Natural killer cell (primary cell): ENCODE data around the gene PLEKHG4. TPM values are rescaled to one million over a fixed set of nuclear protein-coding genes. Genes with fewer than 3 reads are reported as not detected.

ENCODE experiments used
- ATAC-seq, 3 donors: fragments of 150-1000 bp in 2 of 3; fragments of 200-7000 bp in 1 of 3; cut with Tn5 transposase; 1 replicate in 1 of 3; 2 replicates in 2 of 3; pipeline ENCODE4 v1.10.0; 2021; ENCODE audit warnings: mild to moderate bottlenecking in 2 of 3, moderate library complexity in 2 of 3
- DNase-seq, 2 donors: peaks; one replicate each; pipeline versions ENCODE4 v3.0.0 to v3.0.0-alpha.2; 2013 to 2021; ENCODE audit warnings: mixed read lengths in 1 of 2
- H3K27ac ChIP-seq: one replicate; pipeline ENCODE4 v1.5.1; 2013; ENCODE audit warnings: mild to moderate bottlenecking, low read length
- H3K27me3 ChIP-seq: one replicate; pipeline ENCODE4 v1.6.1; 2013; ENCODE audit warnings: low read length; ENCODE audit not compliant: control insufficient read depth, insufficient read depth
- H3K36me3 ChIP-seq: one replicate; pipeline ENCODE4 v1.6.1; 2013; ENCODE audit warnings: low read length; ENCODE audit not compliant: control insufficient read depth, insufficient read depth
- H3K4me1 ChIP-seq: one replicate; pipeline ENCODE4 v1.6.1; 2013; ENCODE audit warnings: low read length; ENCODE audit not compliant: control insufficient read depth, insufficient read depth
- H3K4me3 ChIP-seq: one replicate; pipeline ENCODE4 v1.5.1; 2013; ENCODE audit warnings: low read length
- H3K9me3 ChIP-seq: one replicate; pipeline ENCODE4 v1.6.1; 2013; ENCODE audit warnings: low read length; ENCODE audit not compliant: control insufficient read depth, insufficient read depth
- H3K27ac Mint-ChIP-seq, 2 donors: one replicate each; pipeline ENCODE4 v1.8.0; 2022; ENCODE audit warnings: mild to moderate bottlenecking in 2 of 2, mixed read lengths in 2 of 2, moderate library complexity in 1 of 2
- H3K27me3 Mint-ChIP-seq, 2 donors: one replicate each; pipeline ENCODE4 v1.8.0; 2022; ENCODE audit warnings: low read depth in 2 of 2, mixed read lengths in 2 of 2
- H3K36me3 Mint-ChIP-seq: one replicate; pipeline ENCODE4 v1.8.0; 2022; ENCODE audit warnings: mixed read lengths
- H3K4me1 Mint-ChIP-seq, 2 donors: one replicate each; pipeline ENCODE4 v1.8.0; 2022; ENCODE audit warnings: mixed read lengths in 2 of 2
- H3K4me3 Mint-ChIP-seq: one replicate; pipeline ENCODE4 v1.8.0; 2022; ENCODE audit warnings: mild to moderate bottlenecking, moderate library complexity, mixed read lengths
- H3K9me3 Mint-ChIP-seq, 2 donors: one replicate each; pipeline ENCODE4 v1.8.0; 2022; ENCODE audit warnings: mixed read lengths in 2 of 2
- CTCF ChIP-seq: fragments of 200-600 bp; IDR thresholded peaks from one replicate; pipeline ENCODE4 v1.8.0; 2022; ENCODE audit warnings: antibody characterized with exemption
- WGBS: methylation state at CpG from one replicate; pipeline ENCODE4 v1.1.7; 2013; ENCODE audit warnings: missing lambda C conversion rate; ENCODE audit not compliant: insufficient coverage; 5-methylcytosine and 5-hydroxymethylcytosine counted together
- intact Hi-C: fragments of 100-400 bp; cut with micrococcal nuclease; formaldehyde crosslinking; loops from one replicate; pipeline ENCODE4 v1.14.2; 2022
- total RNA-seq, 4 donors: library from RNA; stranded (reverse); fragments of 120-200 nt in 1 of 4; gene quantifications; one replicate each; pipeline versions ENCODE4 v1.2.3 to v1.2.4, GENCODE V29; 2013 to 2022

Gene PLEKHG4
- total RNA-seq, 3 donors from 2014 or later (not counting 1 experiment from before 2014, with no cell fraction given): 6.8 to 14.7 (median 8.5) TPM

- H3K4me1 Mint-ChIP-seq: no peaks in the 10 kb centered on the region
- TF ChIP-seq CTCF: no peak
- H3K9me3 Mint-ChIP-seq: no peaks in the 10 kb centered on the region
- no peak overlapping the region for H3K4me3 Mint-ChIP-seq
- Histone ChIP-seq H3K36me3 (no peaks in the 10 kb centered on the region), H3K27ac (no peak overlapping the region), H3K27me3 (no peaks in the 10 kb centered on the region), H3K9me3 (no peaks in the 10 kb centered on the region), H3K4me3 (no peak overlapping the region), H3K4me1 (no peaks in the 10 kb centered on the region)
- H3K27ac Mint-ChIP-seq: no peak overlapping the region
- no peaks in the 10 kb centered on the region for H3K27me3 Mint-ChIP-seq
- no peaks in the 10 kb centered on the region for H3K36me3 Mint-ChIP-seq
- intact Hi-C loops: no loop called here
- ATAC-seq (no peak), DNase-seq (no peak)
- WGBS: 87% methylated on average over 13 of the region's 13 CpGs
Measured at GRCh38 chr16:67305216-67306071, 26.1 kb downstream of the PLEKHG4 start.

GRCh38 chr16:67310561-67310960, 31.2 kb downstream of the PLEKHG4 start:
- WGBS: 96% methylated on average over 3 of the region's 3 CpGs

GRCh38 chr16:67311607-67312488, 32.5 kb downstream of the PLEKHG4 start:
- no peak for TF ChIP-seq CTCF
- H3K4me3 Mint-ChIP-seq: no peak overlapping the region
- Histone ChIP-seq H3K4me1 (no peaks in the 10 kb centered on the region), H3K9me3 (no peaks in the 10 kb centered on the region), H3K4me3 (no peak overlapping the region), H3K27ac (no peak overlapping the region), H3K27me3 (no peaks in the 10 kb centered on the region), H3K36me3 (no peaks in the 10 kb centered on the region)
- 72% methylated on average over 5 of the region's 5 CpGs for WGBS
- H3K27ac Mint-ChIP-seq: no peak overlapping the region
- peak in 1 of 3 donors; percentile 29 for ATAC-seq
- intact Hi-C loops: no loop called here
- no peaks in the 10 kb centered on the region for H3K27me3 Mint-ChIP-seq
- H3K36me3 Mint-ChIP-seq: no peaks in the 10 kb centered on the region
- no peaks in the 10 kb centered on the region for H3K9me3 Mint-ChIP-seq
- peak in 1 of 2 donors; percentile 13 for DNase-seq
- no peaks in the 10 kb centered on the region for H3K4me1 Mint-ChIP-seq

More at GRCh38 chr16:67310561-67310960, 31.2 kb downstream of the PLEKHG4 start:
- no peak overlapping the region for H3K4me3 ChIP-seq
- H3K9me3 ChIP-seq: no peaks in the 10 kb centered on the region
- no peaks in the 10 kb centered on the region for H3K4me1 Mint-ChIP-seq
- ATAC-seq (no peak), DNase-seq (no peak)
- no peaks in the 10 kb centered on the region for H3K27me3 ChIP-seq
- no peaks in the 10 kb centered on the region for H3K4me1 ChIP-seq
- no peak overlapping the region for H3K4me3 Mint-ChIP-seq
- intact Hi-C loops: no loop called here
- no peaks in the 10 kb centered on the region for H3K36me3 Mint-ChIP-seq
- no peak for TF ChIP-seq CTCF
- H3K9me3 Mint-ChIP-seq: no peaks in the 10 kb centered on the region
- no peaks in the 10 kb centered on the region for H3K27me3 Mint-ChIP-seq
- no peak overlapping the region for H3K27ac ChIP-seq
- H3K27ac Mint-ChIP-seq: no peak overlapping the region
- no peaks in the 10 kb centered on the region for H3K36me3 ChIP-seq
